ENCODE measurements around the gene PRKG1. TPM values are rescaled to one million over a fixed set of nuclear protein-coding genes. Genes with fewer than 3 reads are reported as not detected.

Gene PRKG1
- total and polyA plus RNA-seq, 2 of the 4 experiments (the other 2 are of a cell fraction) = 3.5 to 18.3 TPM

- dilution Hi-C loops (cut with HindIII; ENCODE audit: low sequenced_read_pairs, unreplicated experiment) = no loop called here
- no peak overlapping the region for H2BK120ac ChIP-seq (ENCODE audit: low read depth, low read length)
- peaks cover 4% of the 10 kb centered on the region for H3K4me1 ChIP-seq (ENCODE audit: control insufficient read depth, insufficient read depth, low read length)
- H4K20me1 ChIP-seq (ENCODE audit: insufficient read depth, low read length) = no peaks in the 10 kb centered on the region
- no peak overlapping the region for H2AK5ac ChIP-seq (ENCODE audit: low read depth, low read length)
- H4K91ac ChIP-seq (ENCODE audit: insufficient read depth, low read depth, low read length) = no peak overlapping the region
- BruUV-seq (replicated peaks) = no TSS peak
- H3K4me3 ChIP-seq (ENCODE audit: insufficient read depth, low read depth, low read length) = no peak overlapping the region
- H2AK9ac ChIP-seq (replicated peaks; ENCODE audit: low read depth, low read length, poor library complexity) = no peak overlapping the region
- POLR2A ChIA-PET (ENCODE audit: unreplicated experiment) = no interaction called here
- no peak overlapping the region for H3K4ac ChIP-seq (ENCODE audit: low read depth, low read length)
- H3K36me3 ChIP-seq (ENCODE audit: control insufficient read depth, insufficient read depth, low read length) = no peaks in the 10 kb centered on the region
- TF ChIP-seq RFX5 (IDR thresholded peaks at IDR 0.05; ENCODE audit: low read depth, low read length) (no peak), POLR2A (IDR thresholded peaks at IDR 0.05; ENCODE audit: low read depth, low read length) (no peak), RAD21 (IDR thresholded peaks at IDR 0.05; ENCODE audit: low read length) (no peak), BHLHE40 (IDR thresholded peaks at IDR 0.05; ENCODE audit: low read depth, low read length) (no peak), MAZ (IDR thresholded peaks at IDR 0.05; ENCODE audit: borderline replicate concordance, low read depth, low read length) (no peak), MAFK (IDR thresholded peaks at IDR 0.05; ENCODE audit: low read depth, low read length) (no peak), SMC3 (IDR thresholded peaks at IDR 0.05; ENCODE audit: low read depth, low read length) (no peak), FOS (IDR thresholded peaks at IDR 0.05; ENCODE audit: low read depth, low read length) (no peak), NFE2L2 (IDR thresholded peaks at IDR 0.05; ENCODE audit: low read depth, low read length) (no peak), ELK1 (IDR thresholded peaks at IDR 0.05; ENCODE audit: borderline replicate concordance, low read depth, low read length) (no peak), CTCF (conservative IDR thresholded peaks at IDR 0.05; ENCODE audit: low read depth, low read length) (no peak), CEBPB (IDR thresholded peaks at IDR 0.05; ENCODE audit: low read depth, low read length) (no peak), RCOR1 (IDR thresholded peaks at IDR 0.05; ENCODE audit: insufficient replicate concordance, low read length) (no peak), MXI1 (IDR thresholded peaks at IDR 0.05; ENCODE audit: borderline replicate concordance, low read depth, low read length) (no peak), USF2 (IDR thresholded peaks at IDR 0.05; ENCODE audit: low read depth, low read length) (no peak), CHD1 (IDR thresholded peaks at IDR 0.05; ENCODE audit: low read depth, low read length) (no peak)
- no peak overlapping the region for H3K23ac ChIP-seq (ENCODE audit: low read depth, low read length)
- H2BK5ac ChIP-seq (ENCODE audit: low read depth, low read length, poor library complexity, severe bottlenecking) = no peak overlapping the region
- H2BK15ac ChIP-seq (ENCODE audit: low read depth, low read length) = no peak overlapping the region
- H4K5ac ChIP-seq (ENCODE audit: low read depth, low read length) = no peak overlapping the region
- DNase-seq = no peak
- no peak overlapping the region for H3K18ac ChIP-seq (ENCODE audit: low read depth, low read length)
- no peaks in the 10 kb centered on the region for H3K9me1 ChIP-seq (ENCODE audit: insufficient read depth, low read length)
- H3K56ac ChIP-seq (ENCODE audit: extremely low read depth, insufficient read depth, low read length) = no peak overlapping the region
- no peaks in the 10 kb centered on the region; a peak in 1 of 4 replicates for H3K79me1 ChIP-seq (ENCODE audit: low read depth in 1 of 2, low read length in 2 of 2)
- no peaks in the 10 kb centered on the region for H3K27me3 ChIP-seq (ENCODE audit: control insufficient read depth, insufficient read depth, low read length)
- H3K9me3 ChIP-seq (ENCODE audit: control insufficient read depth, insufficient read depth, low read length) = no peaks in the 10 kb centered on the region
- no peak overlapping the region for H2BK20ac ChIP-seq (ENCODE audit: low read depth, low read length)
- intact Hi-C loops (cut with micrococcal nuclease) = no loop called here
- no peak overlapping the region for H2AFZ ChIP-seq (replicated peaks; ENCODE audit: low read length, poor library complexity)
- H3K4me2 ChIP-seq (ENCODE audit: low read depth, low read length) = no peak overlapping the region
- H4K8ac ChIP-seq (ENCODE audit: low read depth in 2 of 2, low read length in 2 of 2) = no peak overlapping the region
- no peak overlapping the region for H3K14ac ChIP-seq (replicated peaks; ENCODE audit: low read depth, low read length)
- in situ Hi-C loops (cut with MboI; ENCODE audit: low sequenced_read_pairs) = no loop called here
- no peak overlapping the region for H3K27ac ChIP-seq (ENCODE audit: insufficient read depth, low read length)
- no peak for ATAC-seq (ENCODE audit: low read depth)
- CTCF ChIA-PET = no interaction called here
- H3K9ac ChIP-seq (ENCODE audit: low read depth, low read length) = no peak overlapping the region
Measured at GRCh38 chr10:52119507-52119906, 1045.2 kb downstream of the PRKG1 start.
